ENCODE data around the gene TCF4.

Gene TCF4

GRCh38 chr18:55382277-55382805 lies 205.7 kb downstream of the TCF4 start:
- no peaks in the 10 kb centered on the region for H3K9me3 ChIP-seq (ENCODE audit: control insufficient read depth, insufficient read depth, low read depth, low read length)
- H3K27ac ChIP-seq (ENCODE audit: extremely low read depth, low read depth, low read length) = no peak overlapping the region
- peak; percentile 14 for TF ChIP-seq SETDB1 (IDR thresholded peaks at IDR 0.05; ENCODE audit: insufficient read length, low read length)
- no peak for TF ChIP-seq KLF8 (tag by site-specific recombination; IDR thresholded peaks at IDR 0.05)
- H3K4me3 ChIP-seq (ENCODE audit: low read depth, low read length) = no peak overlapping the region
- CTCF ChIA-PET = interaction anchor here (0.6 to 0.8 kb wide), 2 partner anchors 33 to 400 kb away, joined by 3 read pairs; no protein-coding TSS in a partner anchor
- no peaks in the 10 kb centered on the region for H3K4me1 ChIP-seq (ENCODE audit: control insufficient read depth, insufficient read depth, low read length)
- POLR2A ChIA-PET = no interaction called here
- no peaks in the 10 kb centered on the region for H3K36me3 ChIP-seq (ENCODE audit: control insufficient read depth in 2 of 2, insufficient read depth in 1 of 2, low read length in 2 of 2)

GRCh38 chr18:55381277-55381676 lies 206.7 kb downstream of the TCF4 start:
- H3K9me3 ChIP-seq (ENCODE audit: control insufficient read depth, insufficient read depth, low read depth, low read length) = no peaks in the 10 kb centered on the region
- TF ChIP-seq KLF8 (tag by site-specific recombination; IDR thresholded peaks at IDR 0.05) (no peak), OVOL3 (tag by site-specific recombination; IDR thresholded peaks at IDR 0.05) (no peak), ZNF146 (tag by site-specific recombination; IDR thresholded peaks at IDR 0.05) (no peak)
- ChIA-PET POLR2A (no interaction called here), CTCF (interaction anchor here (1.4 kb wide), 1 partner anchor 38 kb away, joined by 3 read pairs; no protein-coding TSS in a partner anchor)
- no peaks in the 10 kb centered on the region for H3K36me3 ChIP-seq (ENCODE audit: control insufficient read depth in 2 of 2, insufficient read depth in 1 of 2, low read length in 2 of 2)
- H3K4me1 ChIP-seq (ENCODE audit: control insufficient read depth, insufficient read depth, low read length) = no peaks in the 10 kb centered on the region
- H3K27ac ChIP-seq (ENCODE audit: extremely low read depth, low read depth, low read length) = no peak overlapping the region
- H3K4me3 ChIP-seq (ENCODE audit: low read depth, low read length) = no peak overlapping the region

GRCh38 chr18:55380589-55380988 lies 207.4 kb downstream of the TCF4 start:
- H3K27ac ChIP-seq (ENCODE audit: extremely low read depth, low read depth, low read length) = no peak overlapping the region
- CTCF ChIA-PET = interaction anchor here (0.7 to 1.4 kb wide), 2 partner anchors 37 to 489 kb away, joined by 3 read pairs; no protein-coding TSS in a partner anchor
- no peak for TF ChIP-seq ZNF114 (tag by site-specific recombination; IDR thresholded peaks at IDR 0.05)
- TF ChIP-seq PRDM2 (tag by site-specific recombination; IDR thresholded peaks at IDR 0.05; ENCODE audit: borderline replicate concordance) = no peak
- TF ChIP-seq ZNF23 (tag by site-specific recombination; IDR thresholded peaks at IDR 0.05; ENCODE audit: borderline replicate concordance) = no peak
- TF ChIP-seq ZNF112 (tag by site-specific recombination; IDR thresholded peaks at IDR 0.05) = no peak
- TF ChIP-seq ZNF549 (tag by site-specific recombination; IDR thresholded peaks at IDR 0.05) = no peak
- TF ChIP-seq PATZ1 (tag by site-specific recombination; IDR thresholded peaks at IDR 0.05) = no peak
- no peak for TF ChIP-seq KLF16 (tag by site-specific recombination; IDR thresholded peaks at IDR 0.05)
- TF ChIP-seq HIC1 (tag by site-specific recombination; IDR thresholded peaks at IDR 0.05) = no peak
- no peak for TF ChIP-seq GLI2 (tag by site-specific recombination; IDR thresholded peaks at IDR 0.05; ENCODE audit: borderline replicate concordance, low read depth)
- no peak for TF ChIP-seq RBAK (tag by site-specific recombination; IDR thresholded peaks at IDR 0.05)
- TF ChIP-seq KLF17 (tag by site-specific recombination; IDR thresholded peaks at IDR 0.05) = no peak
- no peak for TF ChIP-seq MEIS1 (CRISPR knock-in tag; IDR thresholded peaks at IDR 0.05; ENCODE audit: borderline replicate concordance)
- TF ChIP-seq ZBTB44 (tag by site-specific recombination; IDR thresholded peaks at IDR 0.05) = no peak

More at GRCh38 chr18:55380589-55380988, 207.4 kb downstream of the TCF4 start:
- H3K9me3 ChIP-seq (ENCODE audit: control insufficient read depth, insufficient read depth, low read depth, low read length) = no peaks in the 10 kb centered on the region
- POLR2A ChIA-PET = no interaction called here
- no peak overlapping the region for H3K4me3 ChIP-seq (ENCODE audit: low read depth, low read length)
- no peaks in the 10 kb centered on the region for H3K36me3 ChIP-seq (ENCODE audit: control insufficient read depth in 2 of 2, insufficient read depth in 1 of 2, low read length in 2 of 2)
- no peaks in the 10 kb centered on the region for H3K4me1 ChIP-seq (ENCODE audit: control insufficient read depth, insufficient read depth, low read length)
